GM19438 (cell line): Measurements from ENCODE around the gene MRC1.

Experiments
- ATAC-seq: cut with Tn5 transposase; IDR thresholded peaks from one replicate; pipeline ENCODE4 v1.9.1; 2021; ENCODE audit warnings: low read depth; ENCODE audit not compliant: unreplicated experiment

The MRC1 gene

DNA sequence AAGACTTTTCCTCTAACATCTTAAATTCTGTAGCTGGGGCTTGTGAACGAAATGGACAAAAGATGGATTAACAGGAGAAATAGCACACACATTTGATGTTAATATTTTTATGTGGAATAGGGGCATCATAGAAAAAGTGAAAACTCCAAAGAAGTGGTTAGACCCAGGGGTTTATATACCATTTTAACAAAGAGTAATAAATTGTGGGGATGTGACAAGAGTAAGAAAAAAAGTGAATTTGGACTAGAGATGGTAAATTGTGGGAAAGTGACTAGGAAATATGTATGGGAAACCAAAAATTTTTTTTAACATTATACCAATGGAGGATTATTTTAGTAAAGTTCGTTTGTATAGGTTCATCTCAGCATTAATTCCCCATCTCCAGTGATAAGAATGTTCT lies 150.7 kb downstream of the MRC1 start:
- no peak for ATAC-seq
